ENCODE results near the gene AKAP5. TPM values are rescaled to one million over a fixed set of nuclear protein-coding genes. Genes with fewer than 3 reads are reported as not detected.

AKAP5 gene
- total RNA-seq, 1 donor from 2014 or later, result 0.16 TPM

GRCh38 chr14:64461221-64461620 lies 4.1 kb upstream of the AKAP5 start:
- no peak for ATAC-seq

- ATAC-seq, result peak; percentile 37
Observed at GRCh38 chr14:64463195-64463594, 2.1 kb upstream of the AKAP5 start.

GRCh38 chr14:64463873-64464272 lies 1.4 kb upstream of the AKAP5 start:
- ATAC-seq, result no peak

GRCh38 chr14:64464651-64465050 lies 648 bp upstream of the AKAP5 start:
- peak; percentile 4 for ATAC-seq

DNA sequence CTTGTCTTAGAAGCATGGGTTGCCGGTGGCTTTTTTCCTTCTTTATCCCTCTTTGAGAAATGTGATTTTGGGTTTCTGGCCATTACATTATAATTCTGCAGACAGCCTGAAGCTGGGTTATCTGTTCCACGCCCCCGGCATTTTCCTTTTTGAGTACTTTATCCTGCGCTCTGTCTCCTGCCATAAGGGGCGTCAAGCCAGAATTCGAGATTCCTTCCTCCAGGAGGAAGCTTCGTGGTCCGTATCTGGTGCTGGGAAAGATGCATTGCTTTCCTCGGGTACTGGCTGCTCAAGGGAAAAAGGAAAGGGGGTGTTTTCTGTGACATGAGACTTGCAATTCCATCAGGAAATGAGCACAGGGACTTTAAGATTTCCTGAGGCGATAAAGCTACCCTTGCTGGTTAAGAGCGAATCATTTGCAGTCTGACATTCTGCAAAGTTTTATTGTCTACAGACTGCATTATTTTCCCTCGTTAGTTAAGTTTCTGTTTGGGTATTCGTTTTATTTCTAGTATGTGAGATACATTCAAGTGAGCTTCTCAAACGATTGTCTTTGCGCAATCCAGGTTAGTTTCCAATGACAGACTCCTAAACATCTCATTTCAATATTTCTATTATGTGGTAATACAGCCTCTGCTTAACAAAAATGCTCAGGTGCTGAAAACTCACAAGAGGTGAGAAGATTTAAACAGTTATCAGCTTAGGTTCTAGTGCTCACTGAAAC lies 694 bp downstream of the AKAP5 start:
- ATAC-seq, result no peak

DNA sequence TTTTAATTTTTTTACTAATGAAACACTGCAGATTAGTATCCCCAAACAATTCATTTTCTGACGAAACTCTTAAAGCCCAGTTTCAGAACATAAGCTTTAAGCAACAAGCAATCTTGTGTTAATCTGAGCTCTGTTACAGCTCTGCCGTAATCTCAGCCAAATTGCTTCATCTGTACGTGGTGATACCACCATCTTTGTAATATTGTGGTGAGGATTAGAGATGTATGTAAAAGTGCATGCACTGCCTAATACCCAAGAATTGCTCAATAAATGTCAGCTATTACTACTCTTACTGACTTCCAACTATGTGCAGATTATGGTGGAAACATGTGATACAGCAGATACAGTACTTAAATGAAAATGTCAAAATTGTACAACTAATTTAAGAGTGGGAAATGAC lies 1.8 kb downstream of the AKAP5 start:
- ATAC-seq, result no peak

GRCh38 chr14:64467566-64467965 lies 2.3 kb downstream of the AKAP5 start:
- no peak for ATAC-seq

DNA sequence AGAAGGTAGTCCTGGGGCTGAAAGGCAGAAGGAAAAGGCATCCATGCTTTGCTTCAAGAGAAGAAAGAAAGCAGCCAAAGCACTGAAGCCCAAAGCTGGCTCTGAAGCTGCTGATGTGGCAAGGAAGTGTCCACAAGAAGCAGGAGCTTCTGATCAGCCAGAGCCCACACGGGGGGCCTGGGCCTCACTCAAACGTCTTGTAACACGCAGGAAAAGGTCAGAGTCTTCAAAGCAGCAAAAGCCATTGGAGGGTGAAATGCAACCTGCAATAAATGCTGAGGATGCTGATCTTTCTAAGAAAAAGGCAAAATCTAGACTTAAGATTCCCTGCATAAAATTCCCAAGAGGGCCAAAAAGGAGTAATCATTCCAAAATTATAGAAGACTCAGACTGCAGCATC lies 3.2 kb downstream of the AKAP5 start:
- no peak for ATAC-seq

DNA sequence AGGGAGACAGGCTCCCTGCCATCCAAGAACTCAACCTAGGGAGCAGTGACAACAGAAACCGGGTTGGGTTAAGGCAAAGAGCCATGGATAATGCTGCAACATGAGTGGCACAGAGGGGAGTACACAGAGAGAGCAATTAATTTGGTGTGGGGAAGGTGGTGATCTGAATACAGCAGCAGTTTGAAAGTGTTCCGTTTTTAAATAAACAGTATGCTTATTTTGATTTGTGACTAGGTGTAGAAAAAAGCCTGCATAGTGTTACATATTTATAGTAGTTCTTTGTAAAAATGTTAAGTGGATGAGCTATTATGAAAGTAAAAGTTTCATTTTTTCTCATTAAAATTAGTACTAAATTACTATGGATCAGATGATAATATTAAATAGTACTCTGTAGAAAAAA lies 8.7 kb downstream of the AKAP5 start:
- ATAC-seq, result no peak

- no peak for ATAC-seq
Observed at GRCh38 chr14:64474698-64475097, 9.4 kb downstream of the AKAP5 start.

GRCh38 chr14:64475585-64476273 lies 10.4 kb downstream of the AKAP5 start:
- no peak for ATAC-seq

- ATAC-seq, result peak; percentile 53
Observed at GRCh38 chr14:64476438-64476837, 11.1 kb downstream of the AKAP5 start.

GRCh38 chr14:64478634-64479250 lies 13.4 kb downstream of the AKAP5 start:
- no peak for ATAC-seq

DNA sequence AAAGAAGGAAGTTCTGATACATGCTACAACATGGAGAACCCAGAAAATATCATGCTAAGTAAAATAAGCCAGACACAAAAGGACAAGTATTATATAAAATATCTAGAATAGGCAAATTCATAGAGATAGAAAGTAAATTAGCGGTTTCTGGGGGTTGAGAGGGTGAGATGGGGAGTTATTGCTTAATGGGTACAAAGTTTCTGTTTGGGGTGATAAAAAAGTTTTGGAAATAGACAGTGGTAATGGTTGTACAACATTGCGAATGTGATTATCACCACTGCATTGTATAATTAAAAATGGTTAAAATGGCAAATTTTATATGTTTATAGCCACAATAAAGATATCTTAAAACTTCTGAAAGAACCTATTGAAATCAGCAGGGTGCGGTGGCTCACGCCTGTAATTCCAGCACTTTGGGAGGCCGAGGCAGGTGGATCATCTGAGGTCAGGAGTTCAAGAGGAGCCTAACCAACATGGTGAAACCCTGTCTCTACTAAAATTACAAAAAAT lies 23.3 kb downstream of the AKAP5 start:
- ATAC-seq, result no peak

DNA sequence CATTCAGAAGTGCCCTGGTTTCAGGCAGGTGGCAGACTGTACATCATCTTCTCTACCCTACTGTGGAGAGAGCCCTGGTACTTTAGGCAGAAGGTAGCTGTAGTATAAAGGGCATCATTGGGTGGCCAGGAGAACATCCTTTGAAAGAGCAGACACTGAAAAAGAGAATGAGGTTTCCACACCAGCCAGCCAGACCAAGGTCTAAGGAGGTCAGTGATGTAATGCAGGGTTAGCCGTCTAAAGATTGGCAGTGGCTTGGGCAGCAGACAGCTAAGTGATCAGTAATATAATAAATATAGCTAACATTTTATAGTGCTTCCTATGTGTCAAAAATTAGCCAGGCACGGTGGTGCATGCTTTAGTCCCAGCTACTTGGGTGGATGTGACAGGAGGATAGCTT lies 26.3 kb downstream of the AKAP5 start:
- no peak for ATAC-seq

GRCh38 chr14:64493455-64493854 lies 28.2 kb downstream of the AKAP5 start:
- no peak for ATAC-seq

DNA sequence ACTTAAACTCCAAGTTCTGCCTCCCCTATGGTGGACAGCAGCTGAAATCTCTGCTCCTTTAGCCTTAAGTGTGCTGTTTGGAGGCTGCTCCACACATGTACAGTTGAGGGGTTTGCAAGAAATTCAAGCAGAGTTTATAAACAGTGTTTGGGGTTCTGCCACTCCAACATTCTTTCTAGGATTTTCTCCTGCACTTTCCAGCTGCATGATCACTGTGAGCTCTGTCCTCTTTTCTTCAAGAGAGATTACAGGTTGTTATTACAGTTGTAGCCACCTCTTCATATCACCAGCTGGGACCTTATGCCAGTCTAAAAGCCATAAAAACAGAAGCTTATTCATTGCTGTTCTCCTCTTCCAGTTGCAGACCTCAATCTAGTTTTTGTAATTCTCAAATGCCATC lies 30.0 kb downstream of the AKAP5 start:
- no peak for ATAC-seq

DNA sequence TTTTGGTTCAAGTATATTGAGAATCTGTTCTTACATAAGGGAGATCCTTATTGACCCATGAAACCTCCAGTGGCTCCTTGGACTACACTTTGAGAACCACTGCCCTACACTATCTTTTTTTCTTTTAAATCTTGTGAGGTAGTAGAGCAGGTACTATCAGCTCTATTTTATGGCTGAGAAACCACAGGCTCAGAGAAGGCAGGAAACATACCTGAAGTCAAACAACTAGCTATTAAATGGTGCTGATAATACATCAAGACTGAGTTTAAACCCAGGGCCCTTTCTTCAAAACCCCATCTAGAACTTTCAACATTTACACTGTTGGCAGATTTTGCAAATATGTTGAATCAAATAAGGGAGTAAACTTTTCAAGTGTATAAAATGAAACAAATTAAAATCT lies 31.5 kb downstream of the AKAP5 start:
- no peak for ATAC-seq

DNA sequence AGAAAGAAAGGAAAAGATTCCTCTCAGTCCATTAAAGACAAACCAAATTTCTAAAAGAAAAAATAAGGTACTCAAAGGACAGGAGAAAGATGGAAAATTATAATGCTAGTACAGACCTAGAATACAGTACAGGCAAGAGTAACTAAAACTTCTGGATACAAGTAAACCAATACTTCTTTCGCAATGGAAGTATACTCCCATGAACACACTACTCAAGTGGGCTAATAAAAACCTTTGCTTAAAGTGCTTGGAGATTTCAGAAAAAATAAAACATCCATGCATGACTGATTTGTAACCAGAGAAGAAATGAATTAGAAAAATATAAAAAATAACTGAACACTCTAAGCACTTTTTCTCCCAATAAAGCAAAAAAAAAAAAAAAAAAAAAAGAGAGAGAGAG lies 34.8 kb downstream of the AKAP5 start:
- ATAC-seq, result no peak

DNA sequence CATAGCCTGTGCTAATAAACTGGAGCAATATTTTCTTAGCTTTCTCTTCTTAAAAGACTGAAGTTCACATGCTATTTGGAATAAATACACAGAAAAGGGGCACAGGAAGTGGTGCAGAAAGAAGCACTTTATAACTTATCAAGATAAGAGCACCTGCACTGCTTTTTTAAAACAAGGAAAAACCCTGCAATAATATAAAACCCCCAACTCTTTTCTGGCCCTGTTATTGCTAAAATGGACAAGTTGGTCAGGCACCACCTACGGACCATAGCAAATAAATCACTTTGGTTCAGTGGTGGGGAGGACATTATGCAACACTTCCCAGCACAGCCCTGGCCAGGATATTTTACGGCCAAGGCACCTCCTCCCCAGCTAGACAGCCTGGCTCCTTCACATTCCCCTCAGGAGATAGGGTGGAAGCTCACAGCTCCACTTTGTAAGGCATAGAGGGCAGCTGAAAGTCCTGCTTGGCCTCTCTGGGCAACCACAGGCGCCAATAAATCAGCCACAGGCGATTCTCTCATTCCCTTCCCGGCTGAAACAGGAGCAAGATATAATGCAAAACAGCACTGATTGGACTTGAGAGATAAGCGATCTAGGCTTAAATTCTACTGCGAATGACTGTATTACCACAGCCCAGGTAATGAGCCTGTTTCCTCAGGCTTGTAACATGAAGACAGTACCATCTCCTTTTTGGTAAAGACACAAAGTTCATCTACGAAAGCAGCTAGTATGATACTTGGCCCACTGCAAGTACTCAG lies 36.3 kb downstream of the AKAP5 start:
- no peak for ATAC-seq

DNA sequence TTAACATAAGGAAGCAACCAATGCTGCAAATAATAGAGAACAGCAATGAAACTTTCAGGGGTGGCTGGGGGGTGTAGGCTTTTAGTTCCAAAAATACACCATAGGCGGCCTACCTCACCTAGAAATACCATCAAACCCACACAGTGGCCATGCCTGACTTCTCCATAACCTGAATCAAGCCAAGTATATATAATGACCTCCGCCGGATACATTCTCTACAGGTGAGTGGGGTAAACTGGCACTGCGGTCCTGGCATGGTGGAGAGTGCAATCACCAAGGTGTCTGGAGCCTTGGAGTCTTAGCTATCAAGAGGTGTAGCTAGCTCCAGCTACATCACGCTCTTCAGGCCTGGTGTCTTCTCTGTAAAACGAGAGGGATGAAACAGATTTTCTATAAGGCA lies 37.2 kb downstream of the AKAP5 start:
- no peak for ATAC-seq

DNA sequence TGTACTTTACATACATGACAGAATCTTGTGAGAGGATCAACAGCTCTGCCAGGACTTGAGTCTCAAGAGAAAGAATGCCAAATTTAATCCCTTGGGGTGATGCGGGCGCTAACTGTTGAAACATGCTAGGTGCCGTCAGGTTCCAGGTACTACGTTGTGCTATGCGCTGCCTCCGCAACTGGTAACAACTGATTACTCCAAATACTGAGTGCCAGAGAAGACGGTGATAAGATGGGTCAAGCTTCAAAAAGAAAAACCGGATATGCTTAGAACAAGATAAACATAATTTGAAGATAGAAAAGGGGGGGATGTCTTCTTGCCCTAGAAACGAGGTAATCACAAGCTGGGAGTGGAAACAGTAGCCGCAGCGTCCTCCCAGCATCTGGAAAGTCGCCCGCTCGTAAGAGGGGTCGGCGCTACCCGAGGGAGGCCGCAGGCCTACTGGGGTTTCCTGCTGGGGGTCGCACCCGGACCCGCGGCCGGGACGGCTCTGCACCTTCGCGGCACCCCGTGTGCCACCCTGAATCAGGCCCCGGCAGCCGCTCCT lies 37.7 kb downstream of the AKAP5 start:
- peak; percentile 34 for ATAC-seq
